HFF-Myc (cell line): ENCODE data around the gene HUS1B.
"Not testable (repeated sequence)": the region's sequence is repeated elsewhere in the genome, so short reads cannot be mapped to it uniquely, and the experiment has no call there.

Source experiments
- DNase-seq: peaks from one replicate; pipeline ENCODE4 v3.0.0-alpha.2; 2011; ENCODE audit warnings: low read depth; ENCODE audit errors: extremely low read depth
- H3K4me3 ChIP-seq: replicated peaks from 2 replicates; pipeline ENCODE4 v1.5.1; 2011; ENCODE audit warnings: low read depth, mild to moderate bottlenecking, control low read depth, low read length
- CTCF ChIP-seq: IDR thresholded peaks from 2 replicates; pipeline ENCODE4 v1.5.1; 2012; ENCODE audit warnings: mild to moderate bottlenecking, low read depth, low read length, control low read depth; ENCODE audit errors: missing control alignments

Gene HUS1B

DNA sequence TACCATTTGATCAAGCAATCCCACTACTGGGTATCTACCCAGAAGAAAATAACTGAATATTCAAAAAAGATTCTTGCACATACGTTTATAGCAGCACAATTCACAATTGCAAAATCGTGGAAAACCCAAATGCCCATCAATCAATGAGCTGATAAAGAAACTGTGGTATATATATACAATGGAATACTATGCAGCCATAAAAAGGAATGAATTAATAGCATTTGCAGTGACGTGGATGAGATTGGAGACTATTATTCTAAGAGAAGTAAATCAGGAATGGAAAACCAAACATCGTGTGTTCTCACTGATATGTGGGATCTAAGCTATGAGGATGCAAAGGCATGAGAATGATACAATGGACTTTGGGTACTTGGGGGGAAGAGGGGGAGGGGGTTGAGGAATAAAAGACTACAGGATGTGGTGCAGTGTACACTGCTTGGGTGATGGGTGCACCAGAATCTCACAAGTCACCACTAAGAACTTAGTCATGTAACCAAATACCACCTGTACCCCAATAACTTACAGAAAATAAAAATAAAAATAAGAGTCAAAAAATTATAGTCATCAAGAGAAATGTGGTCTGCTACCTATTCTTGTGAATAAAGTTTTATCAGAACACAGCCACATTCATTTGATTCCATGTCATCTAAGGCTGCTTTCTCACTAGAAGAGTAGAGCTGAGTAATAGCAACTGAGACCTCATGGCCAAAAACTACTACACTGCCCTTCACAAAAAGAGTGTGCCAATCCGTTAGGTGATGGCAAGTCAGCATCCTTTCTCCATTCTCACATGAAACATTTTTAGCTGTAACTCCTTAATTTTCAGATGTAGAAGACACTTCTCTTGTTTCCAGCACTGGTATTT is 8.7 kb upstream of the HUS1B start:
- DNase-seq = no peak
- TF ChIP-seq CTCF = no peak
- no peak overlapping the region for H3K4me3 ChIP-seq

GRCh38 chr6:663788-664187 is 6.9 kb upstream of the HUS1B start:
- H3K4me3 ChIP-seq, DNase-seq: not testable (repeated sequence)

DNA sequence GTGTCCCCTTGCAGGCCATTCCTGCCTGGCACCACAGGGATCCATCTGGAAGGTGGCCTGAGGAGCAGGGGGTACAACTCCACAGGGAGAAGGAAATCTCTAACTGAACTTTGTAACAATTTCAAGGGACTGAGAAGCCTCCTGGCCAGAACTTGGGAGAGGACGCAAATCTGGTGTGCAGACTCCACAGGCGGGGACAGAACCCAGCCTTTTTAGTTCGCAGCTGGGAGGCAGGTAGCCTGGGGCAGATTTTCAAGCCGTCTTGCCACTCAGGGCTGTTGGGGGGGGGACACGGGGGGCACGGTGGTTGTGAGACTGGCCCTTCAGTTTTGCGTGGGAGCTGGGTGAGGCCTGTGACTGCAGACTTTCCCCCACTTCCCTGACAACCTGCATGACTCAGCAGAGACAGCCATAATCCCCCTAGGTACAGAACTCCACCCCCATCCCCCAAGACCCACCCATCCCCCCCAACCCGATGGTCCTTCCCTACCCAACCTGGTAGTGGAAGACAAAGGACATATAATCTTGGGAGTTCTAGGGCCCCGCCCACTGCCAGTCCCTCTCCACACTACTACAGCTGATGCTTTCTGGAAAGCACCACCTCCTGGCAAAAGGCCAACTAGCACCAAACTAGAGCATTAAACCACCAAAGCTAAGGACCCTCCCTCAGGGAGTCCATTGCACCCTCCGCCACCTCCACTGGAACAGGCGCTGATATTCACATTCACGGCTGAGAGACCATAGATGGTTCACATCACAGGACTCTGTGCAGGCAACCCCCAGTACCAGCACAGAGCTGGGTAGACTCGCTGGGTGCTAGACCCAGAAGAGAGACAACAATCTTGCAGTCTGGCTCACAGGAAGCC is 3.0 kb upstream of the HUS1B start:
- no peak overlapping the region for H3K4me3 ChIP-seq
- DNase-seq = no peak
- TF ChIP-seq CTCF = no peak

DNA sequence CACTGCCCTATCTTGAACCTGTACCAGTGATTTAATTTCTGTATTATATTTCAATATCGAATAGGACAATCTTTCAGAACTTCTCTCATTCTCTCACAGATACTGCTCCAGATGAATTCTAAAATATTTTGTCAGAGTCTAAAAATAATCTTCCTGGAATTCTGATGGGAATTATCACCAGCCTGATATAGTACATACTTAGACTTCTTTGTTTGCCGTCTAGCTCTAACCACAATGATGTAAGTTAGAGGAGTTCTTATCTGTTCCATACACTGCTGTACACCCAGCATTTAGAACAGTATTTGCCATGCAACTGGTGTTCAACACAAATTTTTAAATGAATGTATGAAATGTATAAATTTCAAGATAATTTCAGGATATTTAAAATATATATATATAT is 1.3 kb upstream of the HUS1B start:
- TF ChIP-seq CTCF = no peak
- no peak for DNase-seq

GRCh38 chr6:657743-658142 is 843 bp upstream of the HUS1B start:
- no peak for DNase-seq
- TF ChIP-seq CTCF = no peak
- H3K4me3 ChIP-seq = no peak overlapping the region

More for the DNA sequence above, 1.3 kb upstream of the HUS1B start:
- no peak overlapping the region for H3K4me3 ChIP-seq

GRCh38 chr6:654136-654535 is 2.8 kb downstream of the HUS1B start:
- no peak for TF ChIP-seq CTCF
- DNase-seq = no peak
- H3K4me3 ChIP-seq = no peak overlapping the region

DNA sequence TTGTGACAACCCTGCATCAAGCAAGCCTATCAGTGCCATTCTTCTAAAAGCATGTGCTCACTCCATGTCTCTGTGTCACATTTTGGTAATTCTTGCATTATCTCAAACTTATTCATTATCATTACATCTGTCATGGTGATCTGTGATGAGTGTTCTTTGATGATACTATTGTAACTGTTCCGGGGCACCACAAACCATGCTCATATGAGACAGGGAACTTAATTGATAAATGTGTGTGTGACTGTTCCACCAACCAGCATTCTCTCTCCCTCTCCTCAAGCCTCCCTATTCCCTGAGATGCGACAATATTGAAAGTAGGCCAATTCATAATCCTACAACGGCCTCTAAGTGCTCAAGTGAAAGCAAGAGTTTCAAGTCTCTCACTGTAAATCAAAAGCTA is 4.0 kb downstream of the HUS1B start:
- DNase-seq = no peak
- H3K4me3 ChIP-seq = no peak overlapping the region
- no peak for TF ChIP-seq CTCF
